DOHH2 (cell line): ENCODE measurements around the gene MIAT.

ENCODE experiments used
- EZH2phosphoT487 ChIP-seq: fragments of 200-600 bp; sonication (generic); IDR thresholded peaks from 2 replicates; pipeline ENCODE4 v1.6.1; 2017; ENCODE audit warnings: borderline replicate concordance, mild to moderate bottlenecking, antibody characterized with exemption, low read length, moderate library complexity, mixed read lengths
- TF ChIP-seq, protein P1 (sequence below): fragments of 200-600 bp; sonication (generic); IDR thresholded peaks from one replicate; pipeline ENCODE4 v1.5.1; 2014; ENCODE audit warnings: antibody characterized with exemption, mild to moderate bottlenecking, low read depth, low read length; ENCODE audit not compliant: poor library complexity, severe bottlenecking

DNA sequence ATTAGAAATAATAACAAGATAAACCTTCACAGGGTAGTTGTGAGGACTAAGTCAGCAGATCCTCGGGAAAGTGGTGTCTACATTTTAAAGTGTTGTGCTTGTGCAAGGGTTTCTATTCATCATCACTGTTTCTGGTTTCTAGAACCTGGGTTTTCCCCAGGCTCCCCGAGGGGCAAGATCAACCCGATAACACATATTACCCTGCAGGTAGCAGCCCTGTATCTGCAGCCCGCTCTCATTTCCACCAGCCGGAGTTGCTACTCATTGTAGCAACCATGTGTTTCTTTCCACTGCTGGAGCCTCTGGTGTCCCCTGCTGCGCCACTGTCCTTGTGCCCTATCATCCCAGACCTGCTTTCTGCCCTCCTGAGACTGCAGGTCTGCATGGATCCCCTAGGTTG, 67.0 kb downstream of the MIAT start:
- TF ChIP-seq, protein P1, sequence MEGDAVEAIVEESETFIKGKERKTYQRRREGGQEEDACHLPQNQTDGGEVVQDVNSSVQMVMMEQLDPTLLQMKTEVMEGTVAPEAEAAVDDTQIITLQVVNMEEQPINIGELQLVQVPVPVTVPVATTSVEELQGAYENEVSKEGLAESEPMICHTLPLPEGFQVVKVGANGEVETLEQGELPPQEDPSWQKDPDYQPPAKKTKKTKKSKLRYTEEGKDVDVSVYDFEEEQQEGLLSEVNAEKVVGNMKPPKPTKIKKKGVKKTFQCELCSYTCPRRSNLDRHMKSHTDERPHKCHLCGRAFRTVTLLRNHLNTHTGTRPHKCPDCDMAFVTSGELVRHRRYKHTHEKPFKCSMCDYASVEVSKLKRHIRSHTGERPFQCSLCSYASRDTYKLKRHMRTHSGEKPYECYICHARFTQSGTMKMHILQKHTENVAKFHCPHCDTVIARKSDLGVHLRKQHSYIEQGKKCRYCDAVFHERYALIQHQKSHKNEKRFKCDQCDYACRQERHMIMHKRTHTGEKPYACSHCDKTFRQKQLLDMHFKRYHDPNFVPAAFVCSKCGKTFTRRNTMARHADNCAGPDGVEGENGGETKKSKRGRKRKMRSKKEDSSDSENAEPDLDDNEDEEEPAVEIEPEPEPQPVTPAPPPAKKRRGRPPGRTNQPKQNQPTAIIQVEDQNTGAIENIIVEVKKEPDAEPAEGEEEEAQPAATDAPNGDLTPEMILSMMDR, result no peak
- TF ChIP-seq EZH2phosphoT487, result no peak
